CD4-positive, alpha-beta T cell treated with Interleukin-15 for 1 hour (primary cell): Measurements from ENCODE around the gene NELL2.

Experiments
- DNase-seq: peaks from one replicate; pipeline ENCODE4 v3.0.0-alpha.2; 2020

The NELL2 gene

DNA sequence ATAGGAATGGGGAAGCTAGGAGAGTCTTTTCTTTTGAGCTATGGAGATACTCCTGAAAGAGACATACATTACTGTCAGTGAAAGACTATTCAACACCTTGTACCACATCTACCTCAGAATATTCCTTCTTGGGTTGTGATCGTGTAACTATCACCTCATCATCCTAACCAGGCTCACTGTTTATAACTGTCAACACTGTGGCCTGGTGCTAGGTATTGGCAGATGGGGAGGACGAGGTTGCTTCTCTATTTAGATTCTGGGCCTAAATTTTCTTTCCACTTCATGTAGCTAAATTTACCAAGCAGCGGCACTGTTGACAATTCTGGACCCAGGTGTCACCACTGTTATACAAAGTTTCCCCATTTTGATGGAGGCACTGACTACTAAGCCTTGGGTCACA, 354.4 kb downstream of the NELL2 start:
- no peak for DNase-seq

DNA sequence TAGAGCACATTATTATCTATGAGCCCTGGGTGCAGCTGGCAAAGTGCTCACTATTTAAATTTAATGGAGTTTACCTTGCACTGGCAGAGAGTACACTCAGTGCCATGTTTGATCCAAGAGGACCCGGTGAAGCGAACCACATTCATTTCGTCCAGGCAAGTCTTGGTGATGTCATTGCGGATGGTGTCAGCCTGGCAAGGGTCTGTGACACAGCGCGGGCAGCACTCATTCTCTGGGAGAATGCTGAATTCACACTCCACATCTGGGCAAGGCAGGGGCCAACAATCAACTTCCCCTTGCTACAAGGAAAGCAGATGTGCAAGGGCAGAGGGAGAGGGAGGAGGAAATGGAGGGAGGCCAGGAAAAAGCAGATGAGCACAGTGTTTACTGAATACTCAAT, 356.2 kb downstream of the NELL2 start:
- no peak for DNase-seq

DNA sequence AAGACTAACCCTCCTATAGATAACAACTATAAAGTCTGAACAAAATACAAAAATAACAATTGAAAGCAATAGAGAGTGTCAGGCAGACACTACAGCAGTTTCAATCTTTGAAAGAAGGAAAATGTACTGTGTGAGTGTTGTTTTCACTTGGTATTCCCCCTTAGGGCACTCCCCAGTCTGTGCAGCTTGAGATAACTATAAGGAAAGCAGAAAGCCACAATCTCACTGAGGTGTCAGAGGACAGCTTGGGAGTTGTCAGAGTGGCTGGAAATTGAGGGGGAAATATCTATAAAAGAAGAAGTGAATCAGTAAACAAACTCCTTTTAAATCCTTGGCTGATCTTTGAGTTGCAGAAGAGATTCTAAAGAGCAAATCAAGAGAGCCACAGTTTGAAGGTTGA, 364.8 kb downstream of the NELL2 start:
- no peak for DNase-seq

DNA sequence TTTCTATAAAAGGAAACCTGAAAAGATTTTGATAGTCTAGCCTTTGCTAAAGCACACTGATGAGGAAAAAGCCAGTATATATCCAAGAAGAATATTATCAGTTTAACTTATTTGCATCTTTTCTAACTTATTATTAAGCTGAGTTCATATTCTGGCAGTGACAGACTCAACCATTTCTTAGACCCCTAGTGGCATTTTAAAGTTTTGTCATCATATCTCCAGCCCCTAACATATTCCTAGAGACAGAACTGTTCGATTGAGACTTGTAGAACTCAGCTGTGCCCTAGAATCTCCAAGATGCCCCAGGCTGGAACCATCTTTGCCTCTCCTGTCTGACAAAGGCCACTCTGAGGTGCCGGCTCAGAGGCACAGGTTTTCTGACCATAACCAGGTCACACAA, 365.6 kb downstream of the NELL2 start:
- DNase-seq: no peak

DNA sequence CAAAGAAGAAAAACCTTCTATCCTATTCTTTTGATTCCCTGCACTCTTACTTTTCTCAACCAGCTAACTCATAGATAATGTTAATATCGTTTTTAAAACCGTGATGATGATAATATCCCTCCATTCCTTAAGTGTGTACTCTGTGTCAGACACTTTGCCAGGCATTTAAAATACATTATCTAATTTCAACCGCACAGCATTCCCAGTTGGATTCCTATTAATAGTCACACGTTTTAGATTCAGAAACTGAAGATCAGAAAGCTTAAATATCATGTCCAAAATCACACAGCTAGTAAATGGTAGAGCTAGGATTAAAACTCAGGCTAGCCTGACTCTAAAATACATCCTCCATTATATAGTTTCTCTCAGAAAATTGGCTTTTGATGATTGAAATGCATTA, 366.0 kb downstream of the NELL2 start:
- DNase-seq: no peak

DNA sequence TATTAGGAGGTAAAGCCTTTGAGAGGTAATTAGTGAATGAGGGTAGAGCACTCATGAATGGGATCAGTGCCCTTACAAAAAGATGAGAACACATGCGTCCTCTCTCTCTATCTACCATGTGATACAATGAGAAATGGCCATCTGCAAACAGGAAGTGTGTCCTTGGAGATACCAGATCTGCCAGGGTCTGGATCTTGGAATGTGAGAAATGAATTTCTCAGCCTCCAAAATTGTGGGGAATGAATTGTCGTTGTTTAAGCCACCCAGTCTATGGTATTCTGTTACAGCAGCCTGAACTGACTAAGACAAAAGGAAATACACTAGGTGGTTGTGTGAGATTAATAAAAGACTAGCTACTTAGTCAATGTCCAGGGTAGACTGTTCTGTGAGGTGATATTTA, 366.6 kb downstream of the NELL2 start:
- DNase-seq: no peak

DNA sequence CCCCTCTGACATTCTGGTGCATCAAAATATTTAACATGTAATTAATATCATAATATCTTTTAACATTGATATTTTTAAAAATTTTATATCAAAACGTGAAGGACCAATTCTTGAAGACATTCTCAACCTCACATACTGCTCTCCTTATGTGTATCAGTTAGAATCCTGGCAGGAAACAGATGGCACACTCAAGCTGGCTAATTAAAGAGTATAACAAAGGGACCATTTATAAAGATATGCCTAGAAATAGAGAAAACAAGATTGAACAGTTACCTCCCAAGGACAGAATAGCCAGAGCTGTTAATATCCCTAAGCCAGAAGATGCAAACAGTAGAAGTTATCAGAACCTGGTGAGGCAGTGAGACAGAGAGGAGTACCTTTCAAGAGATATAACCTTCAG, 368.7 kb downstream of the NELL2 start:
- no peak for DNase-seq

DNA sequence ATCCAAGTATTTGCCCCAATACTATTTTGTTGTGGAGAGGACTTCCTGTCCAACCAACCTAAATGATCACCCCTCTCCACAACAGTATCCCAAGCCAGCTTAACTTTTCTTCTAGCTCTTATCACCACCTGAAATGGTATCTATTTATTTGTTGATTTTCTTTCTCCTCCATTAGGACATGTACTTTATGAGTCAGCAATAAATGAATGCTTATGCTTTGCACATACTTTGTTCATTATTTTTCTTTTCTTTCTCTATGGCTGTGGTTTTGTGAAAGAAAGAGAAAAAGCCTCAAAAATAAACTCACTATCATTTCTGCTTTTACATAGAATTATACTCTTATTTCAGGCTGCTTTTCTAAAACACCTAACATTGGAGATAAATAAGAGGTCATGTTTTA, 371.3 kb downstream of the NELL2 start:
- DNase-seq: no peak

DNA sequence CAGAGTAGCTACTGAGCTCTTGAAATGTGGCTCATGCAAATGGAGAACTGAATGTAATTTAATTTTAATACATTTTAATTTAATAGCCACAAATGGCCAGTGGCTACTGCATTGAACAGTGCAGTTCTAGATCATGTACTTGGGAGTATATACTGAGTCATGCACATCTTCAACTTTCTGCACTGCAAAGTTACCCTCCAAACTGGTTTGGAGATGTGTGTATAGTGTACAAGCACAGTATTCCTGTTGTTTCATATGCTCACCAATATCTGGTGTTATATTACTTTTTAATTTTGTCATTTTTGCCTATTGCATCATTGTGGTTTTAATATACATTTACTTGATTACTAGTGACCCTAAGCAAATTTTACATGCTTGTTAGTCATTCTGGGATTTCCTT, 372.8 kb downstream of the NELL2 start:
- no peak for DNase-seq

DNA sequence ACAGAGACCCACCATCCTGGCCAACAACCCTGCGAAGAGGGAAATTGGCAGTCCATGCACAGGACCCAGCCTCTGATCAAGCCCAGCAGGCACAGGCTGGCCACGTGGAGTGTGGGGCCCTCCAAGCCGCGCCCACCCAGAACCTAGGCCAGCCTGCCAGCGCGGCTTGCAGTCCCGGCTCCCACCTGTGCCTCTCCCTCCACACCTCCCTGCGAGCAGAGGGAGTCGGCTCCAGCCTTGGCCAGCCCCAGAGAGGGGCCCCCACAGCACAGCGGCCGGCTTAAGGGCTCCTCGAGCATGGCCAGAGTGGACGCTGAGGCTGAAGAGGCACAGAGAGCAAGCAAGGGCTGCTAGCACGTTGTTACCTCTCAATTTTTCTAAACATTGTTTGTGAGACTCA, 373.4 kb downstream of the NELL2 start:
- DNase-seq: no peak

DNA sequence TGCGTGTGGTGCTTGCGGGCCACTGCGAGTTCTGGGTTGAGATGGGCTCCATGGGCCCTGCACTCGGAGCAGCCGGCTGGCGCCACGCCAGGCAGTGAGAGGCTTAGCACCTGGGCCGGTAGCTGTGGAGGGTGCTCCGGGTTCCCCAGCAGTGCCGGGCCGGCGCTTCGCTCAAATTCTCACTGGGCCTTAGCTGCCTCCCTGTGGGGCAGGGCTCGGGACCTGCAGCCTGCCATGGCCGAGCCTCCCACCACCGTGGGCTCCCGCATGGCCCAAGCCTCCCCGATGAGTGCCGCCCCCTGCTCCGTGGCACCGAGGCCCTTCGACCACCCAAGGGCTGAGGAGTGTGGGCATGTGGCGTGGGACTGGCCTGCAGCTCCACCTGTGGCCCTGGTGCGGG, 375.7 kb downstream of the NELL2 start:
- no peak for DNase-seq

DNA sequence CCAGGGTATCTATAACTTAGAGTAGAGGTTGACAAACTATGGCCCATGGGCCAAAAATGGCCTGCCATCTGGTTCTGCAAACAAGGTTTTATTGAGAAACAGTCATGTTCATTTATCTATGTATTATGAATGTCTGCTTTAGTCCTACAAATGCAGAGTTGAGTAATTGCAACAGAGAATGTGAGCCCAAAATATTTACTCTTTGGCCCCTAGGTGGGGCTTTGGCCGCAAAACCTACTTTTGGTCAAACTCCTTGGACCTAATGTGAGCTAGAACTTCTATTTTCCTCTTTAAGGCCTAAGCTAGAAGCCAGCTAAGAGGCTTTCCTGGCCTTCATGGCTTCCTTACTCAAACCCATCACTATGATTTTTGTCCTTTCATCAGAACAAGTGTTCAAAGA, 379.1 kb downstream of the NELL2 start:
- no peak for DNase-seq

DNA sequence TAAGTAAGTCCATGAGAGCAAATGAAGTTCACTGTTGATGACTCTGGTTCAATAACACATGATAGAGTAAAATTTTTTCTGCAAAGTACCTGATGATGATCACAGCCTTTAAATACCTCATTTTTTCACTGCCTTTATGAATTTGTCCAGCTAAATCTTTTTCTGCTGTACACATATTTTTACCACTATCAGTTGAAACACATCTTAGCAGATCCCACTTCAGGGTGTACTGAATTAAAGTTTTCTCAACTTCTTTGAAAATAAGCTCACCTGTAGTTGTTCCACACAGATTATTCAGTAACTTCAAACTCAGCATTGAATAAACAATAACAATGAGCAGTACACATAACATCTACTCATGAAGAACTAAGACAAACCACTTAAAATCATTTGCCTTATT, 385.9 kb downstream of the NELL2 start:
- no peak for DNase-seq

DNA sequence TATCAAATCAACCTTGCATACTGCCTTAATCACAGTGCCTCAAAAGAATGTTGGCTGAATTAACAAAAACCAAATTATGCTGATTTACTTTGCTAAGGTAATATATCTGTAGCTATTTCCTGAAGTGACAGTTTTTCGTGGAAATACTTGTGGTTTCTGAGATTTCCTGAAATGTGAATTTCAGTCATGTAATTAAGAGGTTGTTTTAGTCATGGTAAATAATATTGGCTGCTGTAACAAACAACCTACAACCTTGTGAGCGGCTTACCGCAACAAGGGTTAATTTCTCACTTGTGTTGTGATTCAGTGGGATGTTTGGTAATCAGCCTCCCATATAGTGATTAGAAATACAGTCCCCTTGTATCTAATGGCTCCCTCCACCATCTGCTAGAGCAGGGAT, 387.9 kb downstream of the NELL2 start:
- DNase-seq: no peak

DNA sequence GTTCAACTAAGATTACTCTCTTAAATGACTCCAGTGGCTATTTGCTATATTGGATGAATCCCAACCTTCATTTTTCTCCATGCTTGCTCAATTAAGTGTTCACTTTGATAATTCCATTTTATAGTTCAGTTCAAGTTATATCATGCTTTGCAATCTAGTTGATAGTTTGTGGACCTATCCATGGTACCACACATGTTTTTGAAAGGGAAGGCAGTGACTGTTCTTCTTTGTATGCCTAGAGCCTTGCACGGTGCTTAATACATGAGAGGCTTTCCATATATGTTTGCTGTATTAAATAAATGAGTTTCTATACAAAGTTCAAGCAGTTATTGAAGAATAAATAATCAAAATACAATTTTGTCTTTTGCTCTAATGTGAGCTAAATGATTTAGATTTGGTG, 391.3 kb downstream of the NELL2 start:
- no peak for DNase-seq

DNA sequence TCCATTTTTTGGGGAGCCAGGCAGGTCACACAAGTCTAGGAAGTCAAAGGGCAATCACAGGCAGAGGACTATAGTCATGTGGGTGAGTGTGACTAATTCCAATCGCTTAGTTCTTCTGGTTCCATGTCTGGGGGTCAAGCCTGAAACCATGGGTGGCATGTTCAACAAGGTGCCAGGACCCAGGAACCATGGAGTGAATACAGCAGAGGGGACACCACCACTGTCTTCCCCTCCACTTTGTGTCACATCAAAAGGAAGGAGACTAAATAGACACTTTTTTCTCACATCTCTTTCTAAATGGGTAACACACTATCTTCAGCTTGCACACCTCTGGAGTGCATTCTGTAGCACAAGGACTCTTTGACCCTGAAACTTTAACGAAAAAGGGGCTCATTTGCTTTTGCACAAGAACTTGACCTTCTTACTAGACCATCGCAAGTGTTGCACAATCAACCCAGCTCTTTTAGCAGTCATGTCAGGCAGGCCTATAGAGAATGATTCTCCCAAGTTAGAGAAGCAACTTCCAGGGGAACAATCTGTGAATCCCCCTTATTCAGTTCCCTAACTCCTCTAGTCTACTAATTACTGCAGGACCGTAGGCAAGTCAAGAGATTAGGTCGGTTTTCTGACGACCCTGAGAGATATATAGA, 398.7 kb downstream of the NELL2 start:
- DNase-seq: no peak

DNA sequence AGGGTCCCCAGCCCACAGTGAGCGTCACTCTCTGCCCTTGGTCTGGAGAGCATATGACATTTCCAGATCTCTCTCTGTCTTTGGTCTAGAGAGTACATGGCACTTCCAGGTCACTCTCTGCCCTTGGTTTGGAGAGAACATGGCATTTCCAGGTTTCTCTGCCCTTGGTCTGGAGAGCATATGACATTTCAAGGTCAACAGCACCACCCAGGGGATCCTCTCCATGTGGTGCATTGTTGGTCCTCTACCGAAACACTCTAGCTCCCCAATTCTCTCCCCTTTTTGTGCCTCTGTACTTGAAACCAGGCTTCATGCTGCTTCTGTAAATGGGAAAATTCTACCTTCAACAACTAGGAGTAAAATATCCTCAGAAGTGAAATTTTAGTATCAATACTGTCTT, 399.4 kb downstream of the NELL2 start:
- DNase-seq: no peak

DNA sequence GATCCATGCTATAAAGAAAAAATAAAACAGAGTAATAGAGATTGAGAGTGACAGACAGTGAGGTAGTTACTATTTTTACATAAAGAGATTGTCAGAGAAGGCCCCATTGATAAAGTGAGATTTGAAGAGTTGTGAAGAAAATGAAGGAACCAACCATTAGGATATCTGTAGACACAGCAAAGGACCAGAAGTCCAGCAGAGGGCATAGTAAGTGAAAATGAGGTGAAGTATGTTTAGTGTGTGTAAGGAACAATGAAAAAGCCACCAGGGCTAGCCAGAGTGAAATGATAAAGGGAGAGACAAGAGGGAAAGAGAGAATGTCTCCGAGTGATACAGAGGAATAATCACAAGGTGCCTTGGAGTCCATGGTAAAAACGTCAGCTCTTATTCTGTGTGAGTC, 411.0 kb downstream of the NELL2 start:
- DNase-seq: no peak

DNA sequence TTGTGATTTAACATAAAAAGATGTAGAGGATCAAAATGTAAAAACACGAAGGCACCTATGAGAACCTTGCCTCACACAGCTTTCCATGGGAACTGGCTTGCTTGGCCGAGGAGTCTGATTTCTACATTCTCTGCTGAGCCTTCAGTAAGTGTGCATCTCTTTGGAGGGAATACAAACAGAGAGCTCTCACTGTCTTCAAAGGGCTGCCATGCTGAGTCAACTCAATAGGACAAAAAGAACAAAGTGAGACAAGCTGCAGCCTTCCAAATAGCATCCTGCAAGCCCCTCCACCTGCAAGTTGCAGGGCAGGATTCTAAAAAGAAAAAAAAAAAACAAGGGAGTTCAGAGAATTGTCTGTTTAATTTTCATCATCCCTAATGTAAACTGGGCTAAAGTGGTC, 411.9 kb downstream of the NELL2 start:
- DNase-seq: no peak

DNA sequence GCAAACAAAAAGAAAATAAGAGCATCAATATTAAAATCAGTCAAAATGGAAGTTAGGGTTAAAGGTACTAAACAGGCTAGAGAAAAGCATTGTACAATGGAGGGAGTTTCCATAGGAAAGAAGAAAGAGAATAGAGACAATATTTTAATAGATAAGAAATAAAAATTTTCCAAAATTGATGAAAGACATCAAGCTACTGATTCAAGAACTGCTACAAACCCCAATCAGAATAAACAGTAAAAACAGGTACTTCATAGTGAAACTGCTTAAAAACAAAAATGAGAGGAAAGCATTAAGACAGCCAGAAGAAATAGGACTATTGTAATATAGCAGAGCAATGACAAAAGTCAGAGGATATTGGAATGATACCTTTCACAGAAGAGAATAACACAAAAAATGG, 413.4 kb downstream of the NELL2 start:
- no peak for DNase-seq

DNA sequence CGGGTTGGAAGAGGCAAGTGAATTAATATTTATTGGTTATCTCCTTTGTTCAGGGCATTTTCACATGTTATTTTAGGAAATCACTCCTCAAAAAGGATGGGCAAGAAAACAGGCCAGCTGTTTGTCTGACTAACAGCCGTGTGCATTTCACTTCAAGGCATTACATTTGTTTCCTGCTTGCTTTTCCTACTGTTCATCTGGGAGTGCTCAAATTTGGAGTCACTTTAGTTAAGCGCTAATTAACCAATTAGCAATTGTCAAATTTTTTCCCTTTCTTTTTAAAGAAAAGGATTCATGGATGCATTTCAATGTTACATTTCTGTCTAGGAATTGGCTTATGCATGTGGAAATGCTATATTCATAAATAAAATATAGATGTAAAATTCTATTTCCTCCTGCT, 415.9 kb downstream of the NELL2 start:
- no peak for DNase-seq

DNA sequence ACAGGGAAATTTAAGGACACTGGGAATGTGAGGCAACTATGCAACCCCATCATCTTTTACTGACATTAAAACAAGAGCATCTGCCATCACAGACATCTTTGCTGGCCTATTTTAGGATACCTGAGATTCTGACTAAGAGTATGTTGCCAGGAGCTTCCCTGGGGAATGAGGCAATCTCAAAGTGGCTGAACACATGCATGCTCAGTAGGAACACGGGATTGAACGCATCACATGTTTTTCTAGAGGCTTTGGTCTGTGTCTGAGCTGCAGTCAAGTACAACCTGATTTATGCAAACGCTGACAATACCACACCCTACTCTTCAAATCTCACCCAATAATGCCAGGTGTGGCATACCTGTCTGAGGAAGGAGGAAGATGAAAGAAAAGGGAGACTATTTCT, 416.5 kb downstream of the NELL2 start:
- no peak for DNase-seq
